KG1 (cell line): ENCODE results near the gene LRBA.
"Not testable (repeated sequence)": the region's sequence is repeated elsewhere in the genome, so short reads cannot be mapped to it uniquely, and the experiment has no call there.

Experiments
- DNase-seq: peaks from one replicate; lab custom pipeline; 2025; lab: John Stamatoyannopoulos, UW

Gene LRBA

DNA sequence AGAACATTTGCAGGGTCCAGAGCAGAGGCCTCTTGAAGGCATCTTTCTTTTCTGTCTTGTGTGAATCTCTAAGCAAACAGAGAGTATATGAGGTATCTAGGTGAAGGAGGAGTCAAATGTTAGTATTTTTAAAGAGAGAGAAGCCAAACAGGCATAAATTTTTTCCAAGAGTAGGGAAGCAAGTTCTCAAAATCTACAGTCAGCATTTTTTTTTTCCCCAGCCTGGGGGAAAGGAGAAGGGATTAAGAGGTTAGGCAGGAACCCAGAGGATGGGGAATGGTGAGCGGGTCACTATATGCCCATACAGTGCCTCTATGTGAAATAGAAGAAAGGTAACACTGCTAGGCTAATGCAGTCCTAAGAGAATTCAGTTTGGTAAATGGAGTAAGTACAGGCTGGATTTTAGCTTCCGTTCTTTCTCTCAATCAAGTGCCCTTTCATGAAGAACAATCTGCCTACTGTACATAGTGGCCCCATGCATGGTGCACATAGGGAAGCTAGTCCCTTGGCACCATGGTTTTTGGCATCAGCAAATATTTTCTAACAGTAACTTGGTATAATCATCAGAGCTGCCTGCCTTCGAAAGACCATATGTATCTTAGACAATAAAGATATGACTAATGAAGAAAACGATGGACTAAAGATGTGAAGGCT, 596.2 kb downstream of the LRBA start:
- DNase-seq, result no peak

DNA sequence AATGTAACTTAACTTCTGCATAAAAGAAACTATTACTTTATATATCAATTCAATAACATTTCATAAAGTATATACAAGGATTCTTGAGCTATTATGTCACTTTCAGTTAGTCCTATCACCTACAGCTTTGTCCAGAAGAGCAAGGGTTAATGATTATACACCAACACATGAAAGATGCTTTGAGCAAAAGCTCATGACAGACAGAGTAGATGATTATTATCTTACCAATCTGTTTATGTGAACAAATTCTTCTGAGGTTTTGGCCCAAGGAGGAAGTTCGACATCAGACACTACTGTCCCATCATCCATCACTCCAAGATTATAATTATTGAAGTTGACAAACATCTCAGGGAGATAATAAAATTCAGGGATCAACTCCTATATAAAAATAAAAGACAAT, 599.9 kb downstream of the LRBA start:
- DNase-seq, result no peak

DNA sequence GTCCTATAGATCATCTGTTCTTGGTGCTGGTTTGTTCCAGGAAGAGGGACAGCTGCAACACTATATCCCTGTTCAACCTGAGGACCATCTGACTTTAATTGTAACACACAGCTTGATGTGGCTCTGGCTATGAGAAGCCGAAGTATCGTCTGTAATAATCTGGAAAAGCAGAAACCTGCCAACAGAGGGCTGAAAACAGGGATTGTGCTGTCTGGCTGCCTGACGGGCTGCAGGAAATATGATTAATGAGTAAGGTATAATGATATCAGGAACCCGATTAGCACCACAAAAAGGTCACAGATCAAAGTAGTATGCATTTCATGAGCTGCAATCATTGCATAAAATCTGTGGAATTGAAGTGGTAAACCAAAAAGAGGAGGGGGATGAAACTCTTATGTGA, 603.6 kb downstream of the LRBA start:
- no peak for DNase-seq

DNA sequence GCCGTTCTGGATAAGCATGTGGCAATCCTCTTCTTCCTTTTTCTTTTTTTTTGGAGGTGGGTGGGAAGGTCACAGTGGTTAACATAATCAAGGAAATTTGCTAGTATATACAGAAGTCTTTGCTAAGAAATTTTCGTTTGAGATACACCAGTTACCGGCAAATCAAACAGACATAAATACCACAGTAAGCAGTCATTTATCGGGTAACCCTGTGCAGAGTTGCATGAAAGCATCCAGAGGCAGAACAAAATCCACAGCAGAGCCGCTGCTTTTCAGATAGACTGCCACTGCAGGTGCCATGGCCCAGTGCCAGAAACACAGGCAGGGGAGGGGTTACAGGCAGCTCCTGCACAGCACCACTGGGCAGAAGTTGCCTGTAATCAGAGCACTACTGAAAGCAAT, 612.2 kb downstream of the LRBA start:
- no peak for DNase-seq

DNA sequence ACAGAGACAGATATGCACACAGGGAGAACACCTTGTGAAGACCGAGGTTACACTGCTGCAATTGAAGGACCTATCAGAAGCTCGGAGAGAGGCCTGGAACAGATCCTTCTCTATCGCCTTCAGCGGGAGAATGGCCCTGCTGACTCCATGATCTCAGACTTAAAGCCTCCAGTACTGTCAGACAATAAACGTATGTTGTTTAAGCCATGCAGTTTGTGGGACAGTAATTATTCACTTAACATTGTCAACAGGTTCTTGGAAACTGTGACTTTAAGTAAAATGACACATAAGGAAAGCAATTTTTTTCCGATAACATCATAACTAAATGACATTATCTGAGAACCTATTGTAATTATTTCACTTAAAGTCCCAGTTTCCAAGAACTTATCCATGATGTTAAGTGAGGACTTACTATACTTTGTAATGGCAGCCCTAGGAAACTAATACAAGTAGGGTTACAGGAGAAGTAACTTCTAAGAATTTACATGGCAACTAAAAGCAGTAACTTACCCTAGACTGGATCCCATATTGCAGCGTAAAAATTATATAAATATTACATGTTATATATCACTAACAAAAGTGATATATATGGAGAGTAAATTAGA, 613.9 kb downstream of the LRBA start:
- no peak for DNase-seq

DNA sequence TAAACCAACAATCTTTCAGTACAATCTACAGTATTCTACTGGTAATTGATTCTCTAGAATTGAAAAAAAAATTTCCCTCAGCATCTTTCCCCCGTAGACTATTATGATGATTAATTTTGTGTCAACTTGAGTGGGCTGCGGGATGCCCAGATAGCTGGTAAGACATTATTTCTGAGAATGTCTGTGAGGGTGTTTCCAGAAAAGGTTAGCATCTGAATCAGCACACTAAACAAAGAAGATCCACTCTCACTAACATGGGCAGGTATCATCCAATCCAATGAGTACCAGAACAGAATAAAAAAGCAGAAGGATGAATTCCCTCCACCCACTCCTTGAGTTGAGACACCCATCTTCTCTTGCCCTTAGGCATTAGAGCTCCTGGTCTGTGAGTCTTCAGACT, 619.2 kb downstream of the LRBA start:
- no peak for DNase-seq

DNA sequence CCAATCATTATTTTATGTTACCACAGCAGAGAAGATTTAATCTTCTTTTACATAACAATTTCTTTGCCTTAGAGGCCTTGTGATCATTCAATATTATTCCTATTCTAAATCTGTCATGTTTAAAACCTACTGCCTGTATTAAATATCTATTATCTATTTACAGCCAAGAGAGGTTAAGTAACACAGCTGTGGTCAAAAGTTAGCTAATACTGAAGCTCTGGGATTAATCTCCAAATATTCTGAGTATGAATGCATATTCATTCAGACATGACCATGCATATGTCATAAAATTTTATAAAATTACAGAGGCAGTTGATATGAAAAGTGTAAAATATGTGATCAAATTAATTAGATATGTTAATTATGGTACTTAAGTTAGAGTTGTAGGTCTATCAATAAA, 621.0 kb downstream of the LRBA start:
- DNase-seq, result no peak

DNA sequence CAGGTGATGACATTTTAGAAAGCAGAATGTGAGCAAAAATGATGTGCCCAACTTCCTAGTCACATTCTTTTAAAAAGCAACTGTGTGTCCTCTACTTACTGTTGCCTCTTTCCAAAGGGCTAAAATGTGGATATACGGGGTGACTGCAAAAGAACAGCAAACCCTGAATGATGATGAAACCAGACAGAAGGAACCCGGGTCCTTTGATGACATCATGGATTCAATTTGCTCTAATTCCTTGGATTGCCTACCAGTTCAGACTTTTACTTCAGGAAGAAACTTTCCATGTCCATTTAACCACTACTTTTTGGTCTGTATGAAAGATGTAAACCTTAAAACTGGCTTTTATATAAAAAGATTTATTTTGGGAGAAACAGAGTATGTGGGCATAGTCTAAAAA, 624.0 kb downstream of the LRBA start:
- no peak for DNase-seq

DNA sequence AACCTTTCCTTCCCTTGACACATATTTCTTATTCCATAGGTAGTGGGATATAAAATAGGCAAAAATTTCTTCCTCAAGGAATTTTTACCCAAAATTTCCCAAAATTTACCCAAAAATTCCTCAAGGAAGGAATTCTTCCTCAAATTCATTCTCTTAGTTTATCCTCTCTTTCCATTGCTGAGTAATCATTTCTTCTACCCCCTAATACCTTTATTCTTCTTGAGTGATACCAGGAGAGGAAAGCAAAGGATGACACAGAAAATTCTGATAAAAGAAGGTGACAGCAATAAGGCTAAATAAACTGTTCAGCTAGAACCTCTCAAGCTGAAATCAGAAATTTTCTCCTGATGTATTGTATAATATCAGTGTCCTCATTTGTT, 624.6 kb downstream of the LRBA start:
- DNase-seq, result no peak

DNA sequence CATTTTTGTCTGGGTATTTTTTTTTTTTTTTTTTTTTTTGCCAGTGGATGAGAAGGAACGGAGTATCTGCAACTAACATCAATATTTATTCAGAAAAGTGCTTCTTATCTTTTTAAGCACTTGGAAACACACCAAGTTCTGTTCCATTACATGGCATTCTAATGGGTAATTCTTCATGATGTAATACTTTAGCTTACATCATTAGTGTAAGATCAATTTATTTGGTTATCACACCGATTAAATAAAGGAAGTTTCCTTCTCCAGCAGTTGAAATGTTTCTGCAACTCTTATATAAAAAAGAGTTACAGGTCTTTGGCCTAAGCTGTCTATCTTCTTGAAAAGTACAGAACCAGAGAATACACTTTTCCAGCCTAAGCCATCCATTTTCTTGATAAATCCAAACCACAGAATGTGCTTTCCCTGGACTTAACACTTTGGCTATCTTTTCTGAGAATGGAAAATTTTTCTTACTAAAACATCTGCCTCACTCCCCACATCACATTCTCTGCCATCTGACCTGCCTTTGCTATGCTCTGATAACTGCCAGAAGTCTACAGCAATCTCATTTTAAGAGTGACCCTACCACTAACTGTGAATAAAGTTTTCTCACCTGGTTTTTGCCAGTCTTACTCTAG, 625.1 kb downstream of the LRBA start:
- DNase-seq, result no peak

DNA sequence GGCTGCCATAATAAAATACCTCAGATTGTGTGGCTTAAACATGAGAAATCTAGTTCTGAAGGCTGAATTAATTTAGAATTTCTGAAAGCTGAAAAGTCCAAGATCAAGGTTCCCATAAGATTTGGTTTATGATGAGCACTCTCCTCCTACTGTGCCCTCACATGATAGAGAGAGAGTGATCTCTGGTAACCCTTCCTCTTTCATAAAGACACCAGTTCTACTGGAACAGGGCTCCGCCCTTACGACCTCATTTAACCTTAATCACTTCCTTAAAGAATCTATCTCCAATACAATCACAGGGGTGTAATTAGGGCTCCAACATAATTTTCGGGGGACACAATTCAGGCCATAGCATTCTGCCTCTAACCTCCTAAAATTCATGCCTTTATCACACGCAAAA, 627.1 kb downstream of the LRBA start:
- no peak for DNase-seq

DNA sequence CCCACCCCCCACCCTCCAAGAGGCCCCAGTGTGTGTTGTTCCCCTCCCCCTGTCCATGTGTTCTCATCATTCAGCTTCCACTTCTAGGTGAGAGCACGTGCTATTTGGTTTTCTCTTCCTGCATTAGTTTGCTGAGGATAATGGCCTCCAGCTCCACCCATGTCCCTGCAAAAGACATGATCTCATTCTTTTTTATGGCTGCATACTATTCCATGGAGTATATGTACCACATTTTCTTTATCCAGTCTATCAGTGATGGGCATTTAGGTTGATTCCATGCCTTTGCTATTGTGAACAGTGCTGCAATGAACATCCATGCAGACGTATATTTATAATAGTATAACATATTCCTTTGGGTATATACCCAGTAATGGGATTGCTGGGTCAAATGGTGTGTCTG, 628.7 kb downstream of the LRBA start:
- DNase-seq, result not testable (repeated sequence)

DNA sequence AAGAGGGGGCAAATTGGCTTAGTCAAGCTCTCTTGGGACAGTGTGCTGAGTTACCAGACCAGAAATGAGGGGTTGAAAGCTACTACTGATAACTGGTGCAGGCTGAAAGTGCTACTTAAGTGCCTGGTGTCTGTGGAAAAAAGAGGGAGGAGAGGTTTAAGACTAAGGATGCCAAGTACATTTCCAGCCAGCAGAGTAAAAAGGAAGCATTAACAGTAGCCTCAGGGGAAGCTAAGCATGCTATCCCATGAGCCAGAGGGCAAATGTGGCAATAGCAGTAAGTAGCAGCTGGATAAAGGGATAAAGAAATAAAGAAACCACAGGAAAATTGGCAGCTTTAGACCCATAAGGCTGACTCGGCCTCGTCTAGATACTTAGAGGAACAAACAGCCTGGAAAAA, 629.5 kb downstream of the LRBA start:
- DNase-seq, result no peak

DNA sequence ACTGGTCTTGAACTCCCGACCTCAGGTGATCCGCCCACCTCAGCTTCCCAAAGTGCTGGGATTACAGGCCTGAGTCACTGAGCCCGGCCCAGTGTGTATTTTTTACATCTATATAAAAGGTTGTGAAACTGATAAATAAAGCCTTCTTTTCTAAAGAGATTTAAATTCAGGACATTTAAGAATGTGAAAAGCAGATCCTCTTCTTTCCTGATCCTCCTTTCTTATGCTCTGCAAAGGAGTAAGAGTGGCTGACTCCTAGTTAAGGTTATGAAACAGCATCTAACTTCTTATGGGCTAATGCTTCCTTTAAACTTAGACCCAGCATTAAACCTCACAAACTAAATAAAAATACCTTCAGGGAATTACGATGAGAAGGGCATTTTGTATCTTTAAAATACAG, 630.8 kb downstream of the LRBA start:
- DNase-seq, result no peak

DNA sequence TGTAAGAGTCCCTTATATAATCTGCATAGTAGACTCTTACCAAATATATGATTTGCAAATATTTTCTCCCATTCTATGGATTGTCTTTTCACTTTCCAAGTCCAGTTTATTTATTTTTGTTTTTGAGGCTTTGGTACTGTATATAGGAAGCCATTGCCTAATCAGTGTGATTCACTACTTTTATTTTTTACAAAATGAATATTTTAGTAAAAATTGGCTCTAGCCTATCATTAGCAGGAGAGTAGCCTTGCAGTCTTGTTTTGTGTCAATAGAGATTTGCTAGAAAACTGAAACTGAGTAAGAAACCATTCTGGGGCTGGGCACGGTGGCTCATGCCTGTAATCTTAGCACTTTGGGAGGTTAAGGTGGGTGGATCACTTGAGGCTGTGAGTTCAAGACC, 633.1 kb downstream of the LRBA start:
- no peak for DNase-seq

DNA sequence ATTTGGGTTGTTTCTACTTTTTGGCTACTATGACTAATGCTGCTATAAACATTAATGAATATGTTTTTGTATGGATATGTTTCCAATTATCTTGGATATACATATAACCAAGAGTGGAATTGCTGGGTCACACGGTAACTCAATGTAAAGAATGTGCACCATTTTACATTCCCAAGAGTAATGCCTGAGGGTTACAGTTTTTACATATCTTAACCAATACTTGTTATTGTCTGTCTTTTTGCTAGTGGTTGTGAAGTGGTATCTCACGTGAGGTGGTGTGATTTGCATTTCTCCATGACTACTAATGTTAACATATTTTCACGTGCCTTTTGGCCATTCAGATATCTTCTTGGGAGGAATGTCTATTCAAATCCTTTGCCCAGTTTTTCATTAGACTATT, 633.5 kb downstream of the LRBA start:
- DNase-seq, result no peak

DNA sequence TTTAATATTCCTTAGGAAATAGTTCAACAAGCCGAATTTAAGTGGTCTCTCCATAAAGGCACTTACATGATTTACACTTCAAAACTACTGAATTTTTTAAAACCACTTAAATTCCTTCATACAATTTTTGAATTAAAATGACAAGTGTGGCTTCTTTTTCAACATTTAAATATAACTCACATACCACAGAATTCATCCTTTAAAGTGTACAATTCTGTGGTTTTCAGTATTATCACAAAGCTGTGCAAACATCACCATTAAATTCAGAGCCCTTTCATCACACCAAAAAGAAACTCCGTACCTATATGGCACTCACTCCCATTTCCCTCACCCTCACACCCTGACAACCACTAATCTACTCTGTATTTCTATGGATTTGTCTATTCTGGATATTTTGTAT, 634.0 kb downstream of the LRBA start:
- no peak for DNase-seq

DNA sequence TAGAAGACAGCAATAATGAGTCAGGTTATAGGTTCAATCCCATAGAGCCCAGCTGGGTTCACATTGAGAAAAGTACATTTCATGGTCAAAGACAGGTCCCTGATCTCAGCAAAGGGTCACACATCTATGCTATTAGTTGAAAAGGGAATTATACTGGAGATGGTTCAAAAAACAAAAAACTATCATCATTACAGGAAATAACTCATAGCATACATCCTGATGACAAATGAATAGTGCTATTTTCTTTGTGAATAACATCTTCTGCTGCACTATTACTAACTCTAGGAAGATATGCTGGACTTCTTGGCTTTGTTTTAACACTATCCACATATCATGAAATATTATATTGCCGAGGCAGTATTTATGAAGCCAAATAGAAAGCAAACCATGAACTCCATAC, 635.6 kb downstream of the LRBA start:
- no peak for DNase-seq

DNA sequence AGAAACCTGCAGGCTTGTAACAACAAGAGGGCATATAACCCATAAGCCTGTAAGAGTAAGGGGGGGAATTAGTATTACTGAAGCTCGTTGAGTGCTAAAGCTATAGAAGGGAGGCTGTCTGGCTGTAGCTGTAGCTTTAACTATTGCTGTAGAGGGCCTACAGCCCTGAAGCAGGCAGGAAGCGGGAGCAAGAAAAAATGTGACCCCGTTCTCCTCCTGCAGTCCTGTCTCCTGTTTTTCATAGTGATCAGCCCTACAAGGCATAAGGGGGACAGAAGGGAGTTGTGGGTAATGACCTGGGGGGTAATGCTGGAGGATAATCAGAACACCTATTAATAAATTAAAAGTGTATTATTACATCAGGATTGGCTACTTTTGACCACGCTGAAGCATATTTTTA, 640.1 kb downstream of the LRBA start:
- DNase-seq, result no peak

DNA sequence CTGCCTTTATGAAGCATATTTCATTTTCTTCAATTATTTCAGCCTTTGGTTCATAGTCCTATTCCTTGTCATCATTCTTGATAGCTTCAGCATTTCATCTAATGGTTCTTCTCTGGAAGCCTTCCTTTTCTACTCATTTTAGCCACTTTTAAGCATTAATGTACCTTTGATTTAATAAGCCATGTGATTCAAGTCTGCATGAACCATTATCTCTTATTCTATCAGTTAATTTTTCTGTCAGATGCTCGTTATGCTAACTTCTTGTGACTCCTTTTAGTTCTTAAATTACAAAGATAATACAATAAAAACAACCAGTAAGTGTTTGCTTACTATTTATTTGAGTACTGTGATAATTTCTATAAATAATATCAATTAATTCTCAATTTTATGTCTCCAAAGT, 643.2 kb downstream of the LRBA start:
- no peak for DNase-seq

DNA sequence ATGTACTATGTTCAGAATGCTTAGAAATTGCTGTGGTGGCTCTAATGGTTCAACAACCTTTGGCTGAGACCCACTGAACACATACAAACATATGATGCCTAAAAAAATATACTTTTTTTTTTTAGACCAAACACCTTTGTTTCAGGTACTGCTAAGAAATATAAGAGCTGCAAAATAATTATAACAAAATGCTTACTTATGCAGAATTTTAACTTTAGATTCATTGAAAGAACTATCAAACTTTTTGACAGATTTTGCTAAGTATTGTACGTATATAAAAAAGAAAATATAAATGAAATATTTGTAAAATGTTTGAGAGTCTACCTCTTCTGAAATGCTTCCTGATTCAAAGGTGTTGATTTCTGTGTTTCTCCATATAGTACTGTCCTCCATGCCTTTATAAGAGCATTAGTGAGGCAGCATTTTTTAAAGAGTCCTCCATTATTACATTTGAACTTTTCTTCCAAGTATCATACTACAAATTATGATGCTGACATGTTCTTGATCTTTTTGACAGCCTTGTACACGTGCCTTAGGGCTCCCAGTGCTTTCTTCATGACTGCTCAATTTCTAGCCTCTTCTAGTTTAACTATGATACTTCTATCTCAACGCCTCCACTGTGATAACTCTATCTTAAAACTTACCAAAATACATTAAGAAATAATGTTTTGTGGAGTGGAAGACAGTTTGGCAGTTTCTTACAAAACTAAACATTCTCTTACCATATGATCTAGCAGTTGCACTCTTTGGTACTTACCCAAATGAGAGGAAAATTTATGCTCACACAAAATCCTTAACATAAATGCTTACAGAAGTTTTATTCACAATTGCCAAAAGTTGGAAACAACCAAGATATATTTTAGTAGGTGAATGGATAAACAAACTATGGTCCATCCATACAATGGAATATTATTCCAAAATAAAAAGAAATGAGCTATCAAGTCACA, 645.4 kb downstream of the LRBA start:
- no peak for DNase-seq

DNA sequence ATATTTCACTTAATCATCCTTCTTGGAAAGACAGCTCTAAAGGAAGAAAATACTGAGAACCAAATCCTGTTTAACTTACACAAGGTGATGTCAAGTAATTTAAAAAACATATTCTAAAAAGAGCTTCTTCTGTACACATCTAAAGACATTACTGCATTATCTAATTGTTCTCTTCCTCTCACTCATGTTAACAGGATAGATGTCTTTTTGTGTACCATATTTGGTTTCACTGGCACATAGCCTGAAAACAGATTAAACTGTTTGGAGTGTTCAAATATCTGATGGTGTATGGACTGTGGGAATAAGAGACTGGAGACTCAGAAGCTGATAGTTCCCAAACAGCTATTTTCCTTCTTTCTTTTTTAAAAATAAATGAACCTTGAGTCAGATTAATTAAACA, 646.4 kb downstream of the LRBA start:
- no peak for DNase-seq

DNA sequence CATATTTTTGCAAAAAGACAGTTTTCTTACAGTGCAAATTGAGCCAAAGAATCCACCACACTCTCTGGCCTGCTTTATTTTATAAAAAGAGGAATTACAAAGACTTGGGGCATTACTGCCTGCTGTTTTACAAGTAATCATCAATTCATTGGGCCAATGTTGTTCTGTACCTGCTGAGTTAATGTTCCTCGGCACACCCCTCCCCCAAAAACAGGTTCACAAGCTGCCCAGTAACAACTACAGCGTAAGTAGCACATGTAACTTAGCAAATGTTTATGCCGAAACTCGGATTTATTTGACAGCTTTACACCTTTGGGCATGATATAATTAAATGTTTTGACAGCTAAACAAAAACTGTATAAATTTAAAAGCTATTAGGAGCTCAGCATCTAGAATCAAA, 647.8 kb downstream of the LRBA start:
- no peak for DNase-seq
